GM21529 (cell line): Measurements from ENCODE around the gene CEP126.
"Not testable (repeated sequence)": the region's sequence is repeated elsewhere in the genome, so short reads cannot be mapped to it uniquely, and the experiment has no call there.

Source experiments
- ATAC-seq: cut with Tn5 transposase; IDR thresholded peaks from one replicate; pipeline ENCODE4 v1.9.1; 2021; ENCODE audit not compliant: unreplicated experiment

Gene CEP126

DNA sequence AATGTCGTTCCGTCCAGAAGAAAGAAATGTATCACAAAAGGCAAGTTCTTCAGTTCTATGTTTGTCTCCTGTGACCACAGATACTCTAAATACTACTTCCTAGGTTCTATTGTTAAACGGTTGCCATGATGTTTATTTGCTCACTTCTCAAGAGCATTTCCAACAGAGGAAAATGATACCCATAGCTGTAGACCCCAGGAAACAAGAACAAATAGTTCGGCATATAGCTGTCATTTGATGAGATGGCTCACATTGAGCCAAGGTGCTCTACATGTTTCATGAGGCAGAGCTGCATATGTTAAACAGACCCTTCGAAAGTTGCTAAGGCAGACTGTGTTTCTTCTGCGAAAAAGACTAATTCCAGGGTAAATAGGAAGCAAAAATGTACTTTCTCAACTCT is 16.9 kb downstream of the CEP126 start:
- no peak for ATAC-seq

DNA sequence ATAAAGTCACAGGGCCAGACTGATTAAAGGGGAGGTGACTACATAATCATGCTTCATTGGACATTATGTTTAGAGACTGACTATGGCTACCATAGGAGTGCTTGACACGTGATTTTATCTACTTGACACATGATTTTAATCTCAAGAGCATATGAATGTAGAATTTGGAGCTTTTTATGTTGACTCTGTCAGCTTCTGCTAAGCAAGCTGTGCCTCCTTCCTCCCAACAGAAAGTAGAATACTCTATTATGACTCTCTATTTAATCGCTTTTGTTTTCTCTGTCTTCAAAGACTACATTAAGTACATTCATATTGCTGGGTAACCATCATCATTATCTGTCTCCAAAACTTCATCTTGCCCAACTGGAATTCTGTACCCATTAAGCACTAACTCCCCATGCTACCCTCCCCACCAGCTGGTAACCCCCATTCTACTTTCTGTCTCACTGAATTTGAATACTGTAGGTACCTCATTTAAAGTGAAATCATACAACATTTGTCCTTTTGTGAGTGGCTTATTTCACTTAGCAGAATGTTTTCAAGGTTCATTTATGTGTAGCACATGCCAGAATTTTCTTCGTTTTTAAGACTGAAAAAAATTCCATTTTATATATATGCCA is 26.2 kb downstream of the CEP126 start:
- no peak for ATAC-seq

DNA sequence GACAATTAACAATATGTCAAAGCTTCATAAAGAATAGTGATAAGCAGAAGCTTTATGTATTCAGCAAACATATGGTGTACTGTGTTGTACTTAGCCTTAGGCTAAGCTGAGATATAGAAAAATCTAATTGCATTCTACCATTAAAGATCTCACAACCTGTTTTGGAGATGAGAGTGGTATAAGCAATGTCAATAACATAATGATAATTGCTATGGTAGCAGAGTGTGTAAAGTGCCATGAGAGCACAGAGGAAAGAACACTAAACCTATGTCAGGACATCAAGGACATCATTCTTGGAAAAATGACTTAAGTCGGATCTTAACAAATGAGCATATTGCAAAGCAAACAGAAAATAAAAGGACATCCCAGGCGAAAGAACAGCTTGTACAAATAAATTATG is 30.1 kb downstream of the CEP126 start:
- ATAC-seq: no peak

DNA sequence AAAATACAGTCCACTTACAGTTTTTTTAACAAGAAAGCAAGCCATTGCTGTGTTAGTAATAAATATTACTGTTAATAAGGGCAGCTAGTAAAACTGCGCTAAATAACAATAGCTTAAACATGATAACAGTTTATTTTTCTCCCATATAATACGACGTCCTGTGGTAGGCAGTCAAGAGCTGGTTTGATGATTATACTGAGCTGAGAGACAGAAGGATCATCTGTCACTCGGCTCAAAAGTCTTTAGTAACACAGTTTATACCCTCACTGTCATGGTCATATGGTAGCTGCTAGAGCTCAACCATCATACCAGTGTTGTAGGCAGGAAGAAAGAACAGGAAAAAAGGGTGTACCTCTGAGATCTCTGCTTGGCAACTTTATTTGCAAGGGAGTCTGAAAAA is 30.6 kb downstream of the CEP126 start:
- ATAC-seq: no peak

DNA sequence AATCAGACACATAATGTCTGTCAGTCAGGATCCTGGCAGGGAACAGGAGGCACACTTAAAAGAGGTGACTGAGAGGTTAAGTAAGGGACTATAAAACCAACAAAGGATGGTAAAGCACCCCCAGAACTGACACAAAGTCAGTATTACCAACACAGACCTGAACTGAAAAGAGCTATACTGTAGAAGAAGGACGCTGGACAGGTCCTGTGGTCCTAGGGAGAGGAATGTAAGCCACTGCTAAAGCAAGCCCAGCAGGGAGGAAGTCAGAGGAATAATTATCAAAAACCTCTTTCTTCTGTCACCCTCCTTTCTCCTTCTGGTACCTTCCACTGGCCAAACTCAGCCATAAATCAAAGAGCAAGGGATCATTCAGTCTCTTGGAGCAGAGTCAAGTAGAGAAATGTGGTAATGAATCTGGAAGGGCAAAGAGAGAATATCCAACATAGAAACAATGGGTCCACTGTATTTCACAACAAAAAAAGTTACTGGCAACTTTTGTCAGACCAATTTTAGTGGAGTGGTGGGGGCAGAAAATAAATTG is 34.9 kb downstream of the CEP126 start:
- no peak for ATAC-seq

DNA sequence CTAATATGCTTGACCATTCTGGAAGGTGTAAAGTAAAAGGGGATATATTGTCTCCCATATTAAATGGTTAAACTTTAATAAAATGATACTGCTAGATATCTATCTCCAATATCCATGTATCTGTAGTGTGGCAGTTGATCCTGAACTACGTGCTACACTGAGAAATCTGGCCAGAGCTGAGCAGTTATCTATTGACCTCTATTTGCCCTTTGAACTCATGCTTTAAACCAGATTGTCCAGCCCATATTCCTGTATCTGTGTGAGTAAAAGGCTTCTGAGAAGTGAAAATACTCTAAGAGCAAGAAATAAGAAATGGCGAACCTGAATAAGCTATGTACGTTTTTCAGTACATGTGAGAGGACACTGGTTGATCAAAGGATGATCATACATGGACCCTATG is 40.5 kb downstream of the CEP126 start:
- ATAC-seq: no peak

DNA sequence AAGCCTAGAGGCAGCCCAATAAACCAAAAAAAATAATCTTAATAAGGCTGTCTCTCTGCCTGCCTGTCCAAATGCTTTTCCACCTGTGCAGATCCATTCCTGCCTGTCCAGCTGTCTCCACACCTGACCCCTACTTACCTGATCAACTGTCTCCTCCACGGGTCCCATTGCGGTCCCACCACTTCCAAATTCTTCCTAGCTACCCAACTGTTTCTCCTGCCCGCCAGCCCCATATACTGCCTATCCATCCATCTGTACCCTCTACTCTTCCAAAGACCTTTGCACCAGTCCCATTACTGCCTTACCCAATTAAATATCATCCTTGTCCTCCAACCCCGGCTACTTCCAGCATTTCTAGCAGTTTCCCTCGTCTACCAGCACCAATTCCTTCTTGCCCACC is 40.9 kb downstream of the CEP126 start:
- ATAC-seq: no peak

DNA sequence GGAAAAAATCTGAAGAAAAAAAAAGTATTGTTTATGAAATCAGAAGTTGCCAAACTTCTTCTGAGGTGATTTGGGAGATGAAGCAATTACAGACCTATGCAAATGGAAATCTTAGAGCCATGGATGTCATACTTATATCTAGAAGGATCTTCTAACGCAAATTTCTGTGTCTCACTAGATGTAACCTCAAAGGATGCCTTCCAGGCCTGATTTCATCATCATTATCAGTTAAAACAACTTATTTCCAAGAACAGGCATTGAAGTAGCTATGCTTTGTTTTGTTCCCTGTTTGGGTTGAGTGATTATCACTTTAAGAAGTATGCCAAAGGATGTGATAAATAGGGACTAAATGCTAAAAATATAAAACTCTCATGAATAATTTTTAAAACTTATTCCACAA is 45.4 kb downstream of the CEP126 start:
- ATAC-seq: no peak

DNA sequence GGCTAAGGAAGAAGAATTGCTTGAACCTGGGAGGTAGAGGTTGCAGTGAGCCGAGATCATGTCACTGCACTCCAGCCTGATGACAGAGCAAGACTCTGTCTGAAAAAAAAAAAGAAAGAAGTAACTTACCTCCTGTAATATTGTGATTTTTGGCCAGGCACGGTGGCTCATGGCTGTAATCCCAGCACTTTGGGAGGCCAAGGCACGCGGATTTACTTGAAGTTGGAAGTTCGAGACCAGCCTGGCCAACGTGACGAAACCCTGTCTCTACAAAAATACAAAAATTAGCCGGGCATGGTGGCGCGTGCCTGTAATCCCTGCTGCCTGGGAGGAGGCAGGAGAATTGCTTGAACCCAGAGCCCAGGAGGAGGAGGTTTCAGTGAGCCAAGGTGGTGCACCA is 49.4 kb downstream of the CEP126 start:
- ATAC-seq: not testable (repeated sequence)

DNA sequence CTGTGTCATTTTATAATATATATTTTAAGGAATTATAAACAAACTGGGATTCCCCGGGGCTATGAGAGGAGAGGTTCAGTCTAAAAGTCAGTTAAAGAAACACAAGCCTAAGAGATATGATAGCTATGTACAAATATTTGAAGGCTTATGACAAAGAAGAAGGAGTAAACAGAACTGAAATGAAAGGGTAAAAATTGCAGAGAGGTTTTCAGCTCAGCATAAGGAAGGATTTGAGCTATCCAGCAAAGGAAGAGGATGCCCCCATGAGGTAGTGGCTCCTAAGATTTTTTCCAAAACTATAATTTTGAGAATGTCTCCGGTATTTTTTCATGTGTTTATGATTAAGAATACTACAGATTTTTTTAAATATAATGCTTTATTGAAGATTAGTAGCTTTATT is 59.4 kb downstream of the CEP126 start:
- no peak for ATAC-seq

DNA sequence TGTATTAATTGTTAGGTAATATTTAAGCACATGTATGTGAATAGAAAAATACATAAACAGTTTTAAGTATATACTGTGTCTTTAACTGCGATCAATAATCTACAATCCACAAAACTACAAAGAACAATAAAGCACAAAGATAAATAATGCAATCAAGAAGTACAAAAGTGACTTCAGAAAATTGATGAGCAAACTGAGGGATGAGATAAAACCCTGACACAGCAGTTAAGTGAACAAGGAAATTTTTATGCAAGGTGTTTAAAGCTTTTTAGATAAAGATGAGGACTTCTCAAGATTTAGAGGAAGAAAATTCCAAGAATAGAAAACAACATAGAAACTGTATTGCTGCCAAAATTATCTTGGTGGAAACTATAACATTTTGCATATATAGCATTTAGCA is 60.0 kb downstream of the CEP126 start:
- no peak for ATAC-seq

DNA sequence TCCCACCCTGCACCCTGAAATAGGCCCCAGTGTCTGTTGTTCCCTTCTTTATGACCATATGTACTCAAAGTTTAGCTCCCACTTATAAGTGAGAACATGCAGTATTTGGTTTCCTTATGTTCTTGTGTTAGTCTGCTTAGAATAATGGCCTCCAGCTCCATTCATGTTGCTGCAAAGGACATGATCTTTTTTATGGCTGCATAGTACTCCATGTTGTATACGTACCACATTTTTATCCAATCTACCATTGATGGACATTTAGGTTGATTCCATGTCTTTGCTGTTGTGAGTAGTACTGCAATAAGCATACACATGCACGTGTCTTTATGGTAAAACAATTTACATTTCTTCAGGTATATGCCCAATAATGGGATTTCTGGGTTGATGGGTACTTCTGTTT is 60.9 kb downstream of the CEP126 start:
- ATAC-seq: no peak

DNA sequence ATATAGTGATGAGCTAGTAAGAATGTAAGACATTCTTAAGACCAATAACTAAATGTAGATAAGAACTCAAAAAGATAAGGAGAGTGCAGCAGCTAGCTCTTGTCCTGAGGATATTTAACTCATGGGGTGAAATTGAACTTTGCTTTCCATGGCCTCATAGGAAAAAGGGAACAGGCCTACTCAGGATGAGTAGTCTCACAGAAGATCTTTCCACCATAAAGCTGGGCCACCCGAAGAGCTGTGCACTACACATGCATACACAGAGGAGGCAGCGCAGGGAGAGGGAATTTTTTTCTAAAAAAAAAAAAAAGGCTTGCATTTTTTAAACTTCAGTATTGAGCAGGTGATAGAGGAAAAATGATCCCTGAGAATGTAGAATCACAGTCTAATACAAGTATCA is 72.6 kb downstream of the CEP126 start:
- no peak for ATAC-seq

DNA sequence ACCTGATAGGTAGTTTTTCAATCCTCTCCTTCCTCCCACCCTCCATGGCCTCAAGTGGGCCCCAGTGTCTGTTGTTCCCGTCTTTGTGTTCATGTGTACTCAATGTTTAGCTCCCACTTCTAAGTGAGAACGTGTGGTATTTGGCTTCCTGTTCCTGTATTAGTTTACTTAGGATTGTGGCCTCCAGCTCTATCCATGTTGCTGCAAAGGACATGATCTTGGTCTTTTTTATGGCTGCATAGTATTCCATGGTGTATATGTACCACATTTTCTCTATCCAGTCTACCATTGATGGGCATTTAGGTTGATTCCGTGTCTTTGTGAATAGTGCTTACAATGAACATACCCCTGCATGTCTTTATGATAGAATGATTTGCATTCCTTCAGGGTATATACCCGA is 78.4 kb downstream of the CEP126 start:
- ATAC-seq: no peak

DNA sequence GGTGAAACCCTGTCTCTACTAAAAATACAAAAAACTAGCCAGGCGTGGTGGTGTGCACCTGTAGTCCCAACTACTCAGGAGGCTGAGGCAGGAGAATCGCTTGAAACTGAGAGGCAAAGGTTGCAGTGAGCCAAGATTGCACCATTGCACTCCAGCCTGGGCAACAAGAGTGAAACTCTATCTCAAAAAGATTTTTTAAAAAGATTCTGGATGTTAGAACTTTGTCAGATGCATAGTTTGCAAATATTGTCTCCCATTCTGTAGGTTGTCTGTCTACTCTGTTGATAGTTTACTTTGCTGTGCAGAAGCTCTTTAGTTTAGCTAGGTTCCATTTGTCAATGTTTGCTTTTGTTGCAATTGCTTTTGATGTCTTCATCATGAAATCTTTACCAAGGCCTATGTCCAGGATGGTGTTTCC is 79.3 kb downstream of the CEP126 start:
- not testable (repeated sequence) for ATAC-seq

DNA sequence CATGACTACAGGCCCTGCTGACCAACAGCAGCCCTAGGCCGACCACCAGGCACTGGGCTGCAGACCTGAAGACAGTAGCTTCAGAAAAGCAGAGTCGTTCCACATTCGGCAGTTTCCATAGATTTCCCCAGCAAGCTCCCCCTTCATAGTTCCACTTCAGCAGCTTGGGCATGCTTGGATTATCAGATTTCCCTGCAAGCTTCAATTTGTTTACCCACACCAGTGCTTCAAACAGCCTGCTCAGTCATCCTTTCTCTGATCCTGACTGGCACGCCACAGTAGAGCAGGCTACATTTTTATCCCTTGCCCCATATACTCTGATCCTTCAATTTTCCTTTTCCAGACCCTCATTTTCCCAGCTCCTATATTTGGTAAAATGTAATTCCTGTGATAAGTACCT is 81.3 kb downstream of the CEP126 start:
- ATAC-seq: no peak

DNA sequence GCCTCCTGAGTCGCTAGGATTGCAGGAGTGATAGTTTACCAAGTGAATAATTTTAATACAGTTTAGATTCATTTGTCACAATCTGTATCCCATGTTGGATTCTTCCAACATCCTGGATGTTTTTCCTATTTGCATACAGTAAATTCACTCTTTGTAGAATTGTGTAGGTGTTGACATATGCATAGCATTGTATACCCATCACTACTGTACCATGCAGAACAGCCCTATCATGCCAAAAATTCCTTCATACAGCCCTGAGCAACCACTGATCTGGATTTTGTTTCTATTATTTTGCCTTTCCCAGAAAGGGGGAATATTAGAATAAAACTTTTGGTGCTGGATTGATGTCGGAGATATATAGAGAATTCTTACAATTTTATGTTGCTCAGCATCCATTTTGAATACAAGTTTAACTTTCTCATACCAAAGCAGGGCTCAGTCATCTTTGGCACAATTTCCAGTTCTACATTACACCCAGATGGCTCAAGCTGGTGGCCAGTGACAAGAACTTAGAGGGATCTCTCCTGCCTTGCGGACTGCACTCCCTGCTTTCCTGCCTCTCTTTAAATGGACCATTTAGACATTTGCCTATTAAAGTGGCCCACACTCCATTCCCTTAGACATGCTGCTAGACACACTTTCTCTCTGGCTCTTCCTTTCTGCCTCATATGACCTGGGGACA is 87.0 kb downstream of the CEP126 start:
- no peak for ATAC-seq

DNA sequence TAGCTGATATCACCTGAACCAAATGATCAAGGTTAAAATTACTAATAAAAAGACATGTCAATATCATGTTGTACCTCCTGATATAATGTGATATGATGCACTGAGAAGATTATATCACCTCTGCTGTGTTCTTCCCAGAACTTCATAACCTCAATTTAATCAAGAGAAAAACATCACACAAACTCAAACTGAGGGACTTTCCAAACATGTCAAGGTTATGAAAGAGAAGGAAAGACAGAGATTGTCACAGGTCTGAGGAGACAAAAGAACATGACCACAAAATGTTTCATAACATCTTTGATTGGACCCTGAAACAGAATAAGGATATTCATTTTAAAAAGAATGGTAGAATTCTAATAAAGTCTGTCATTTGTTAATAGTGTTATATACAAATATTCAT is 89.4 kb downstream of the CEP126 start:
- no peak for ATAC-seq

DNA sequence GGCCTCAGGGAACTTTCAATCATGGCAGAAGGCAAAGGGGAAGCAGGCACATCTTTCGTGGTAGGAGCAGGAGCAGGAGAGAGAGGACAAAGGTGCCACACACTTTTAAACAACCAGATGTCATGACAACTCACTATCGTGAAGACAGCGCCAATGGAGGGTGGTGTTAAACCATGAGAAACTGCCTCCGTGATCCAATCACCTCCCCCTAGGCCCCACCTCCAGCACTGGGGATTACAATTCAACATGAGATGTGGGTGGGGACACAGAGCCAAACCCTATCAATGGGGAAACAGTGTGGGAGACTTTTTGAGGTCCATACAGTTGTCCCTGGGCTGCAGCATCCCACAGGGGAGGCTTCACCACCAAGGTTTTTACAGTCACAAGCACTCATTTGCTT is 90.5 kb downstream of the CEP126 start:
- no peak for ATAC-seq

DNA sequence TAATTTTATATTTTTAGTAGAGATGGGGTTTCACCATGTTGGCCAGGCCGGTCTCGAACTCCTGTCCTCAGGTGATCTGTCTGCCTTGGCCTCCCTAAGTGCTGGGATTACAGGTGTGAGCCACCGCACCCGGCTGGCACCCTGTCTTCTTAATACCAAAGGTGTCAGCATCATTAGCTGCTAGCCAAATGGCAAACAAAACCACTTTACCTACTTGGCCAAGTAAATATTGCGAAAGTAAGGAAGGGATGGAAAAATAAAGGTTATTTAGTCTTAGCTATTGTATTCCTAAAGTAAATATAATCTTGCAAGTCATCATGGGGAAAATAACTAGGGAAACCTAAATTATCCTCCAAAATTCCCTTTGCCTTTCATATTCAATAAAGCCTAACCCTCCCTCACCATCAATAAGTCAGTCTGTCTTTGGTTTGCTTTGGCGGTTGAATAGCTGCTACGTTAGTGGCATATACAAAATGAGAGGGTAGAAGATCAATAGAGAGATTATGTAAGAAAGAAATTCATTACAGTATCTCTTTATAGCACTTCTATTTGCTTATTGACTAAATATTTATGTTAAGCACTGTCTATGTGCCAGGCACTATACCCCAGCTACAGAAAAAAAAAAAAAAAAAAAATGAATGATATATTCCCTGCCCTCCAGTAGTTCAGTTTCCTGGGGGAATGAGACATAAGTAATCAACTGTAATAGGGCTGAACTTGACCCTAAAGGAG is 92.2 kb downstream of the CEP126 start:
- no peak for ATAC-seq

DNA sequence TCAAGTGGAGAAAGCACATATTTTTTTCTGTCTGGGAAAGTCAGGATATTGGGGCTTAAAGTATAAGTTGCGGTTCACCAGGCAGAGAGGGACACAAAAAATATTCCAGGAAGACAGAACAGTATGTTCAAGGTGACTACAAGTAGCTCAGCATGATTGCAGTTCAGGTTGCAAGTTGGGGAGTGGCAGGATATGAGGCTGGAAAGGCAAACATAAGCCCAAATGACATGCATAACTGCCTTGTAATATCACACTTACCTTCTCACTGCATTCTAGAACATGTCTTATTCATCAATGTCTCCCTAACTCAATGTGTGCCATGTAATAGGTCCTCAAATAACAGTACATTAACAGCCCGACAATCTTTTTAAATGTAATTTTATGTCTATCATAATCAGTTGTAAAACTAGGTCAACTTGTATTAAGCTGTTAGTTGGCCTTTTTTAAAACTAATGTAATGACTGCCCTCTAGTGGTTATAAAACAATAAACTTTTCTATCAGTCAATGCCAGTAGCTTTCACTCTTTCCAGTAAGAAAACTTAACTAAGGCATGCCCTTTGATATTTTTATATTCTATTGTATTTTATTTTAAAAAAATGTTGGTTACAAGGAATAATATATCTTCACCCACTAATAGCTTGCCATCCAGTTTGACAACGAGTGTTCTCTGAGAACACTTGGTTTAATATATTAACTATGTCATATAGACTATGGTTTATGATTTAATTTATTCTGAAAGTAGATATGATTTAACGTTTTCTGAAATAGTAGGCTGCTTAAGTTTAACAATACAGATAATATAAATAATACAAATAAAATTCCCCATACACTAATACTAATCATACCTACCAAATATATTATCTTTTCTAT is 93.0 kb downstream of the CEP126 start:
- ATAC-seq: peak; percentile 76
